IMR-90 (cell line): Measurements from ENCODE around the gene DNAJC6. TPM values are rescaled to one million over a fixed set of nuclear protein-coding genes. Genes with fewer than 3 reads are reported as not detected.
A peak's percentile ranks its signal among the peaks of the same experiment; 100 is the strongest.

Experiments
- ATAC-seq: fragments of 200-7000 bp; cut with Tn5 transposase; 2 replicates; pipeline ENCODE4 v1.9.1; 2020; ENCODE audit warnings: low read depth, mild to moderate bottlenecking, moderate library complexity
- BruUV-seq: library from RNA; stranded (reverse); fragments of 400-500 nt; replicated peaks from 2 replicates; lab custom pipeline; 2021; lab: Mats Ljungman, UMichigan
- CTCF ChIA-PET: fragments of 300-600 bp; formaldehyde crosslinking; extraction: SDS; loops from one replicate; lab custom pipeline; 2021; ENCODE audit warnings: antibody characterized with exemption; lab: Yijun Ruan, JAX
- POLR2A ChIA-PET: fragments of 300-600 bp; sonication (Branson Sonifier 250); formaldehyde crosslinking; loops from one replicate; lab custom pipeline; 2022; ENCODE audit warnings: antibody characterized with exemption; ENCODE audit not compliant: unreplicated experiment; lab: Charles Lee
- DNase-seq: peaks from one replicate; pipeline ENCODE4 v3.0.0; 2013
- H2AFZ ChIP-seq: replicated peaks from 2 replicates; pipeline ENCODE3; 2013; ENCODE audit warnings: low read length, mild to moderate bottlenecking; ENCODE audit not compliant: poor library complexity
- H2AK5ac ChIP-seq: 2 replicates; pipeline ENCODE4 v1.6.1; 2013; ENCODE audit warnings: low read depth, low read length, inconsistent platforms
- H2AK9ac ChIP-seq: replicated peaks from 2 replicates; pipeline ENCODE3; 2013; ENCODE audit warnings: mild to moderate bottlenecking, low read depth, low read length, moderate library complexity; ENCODE audit not compliant: poor library complexity
- H2BK120ac ChIP-seq: 2 replicates; pipeline ENCODE4 v1.6.1; 2013; ENCODE audit warnings: low read depth, low read length, inconsistent platforms
- H2BK15ac ChIP-seq: 3 replicates; pipeline ENCODE4 v1.6.1; 2013; ENCODE audit warnings: low read depth, low read length, inconsistent platforms
- H2BK20ac ChIP-seq: 2 replicates; pipeline ENCODE4 v1.6.1; 2013; ENCODE audit warnings: low read depth, mild to moderate bottlenecking, inconsistent platforms, low read length, moderate library complexity
- H2BK5ac ChIP-seq: 2 replicates; pipeline ENCODE4 v1.6.1; 2013; ENCODE audit warnings: mild to moderate bottlenecking, low read depth, low read length, inconsistent platforms; ENCODE audit not compliant: poor library complexity, severe bottlenecking
- H3K14ac ChIP-seq: replicated peaks from 2 replicates; pipeline ENCODE4 v1.6.1; 2013; ENCODE audit warnings: low read depth, low read length, inconsistent platforms
- H3K18ac ChIP-seq: 2 replicates; pipeline ENCODE4 v1.6.1; 2013; ENCODE audit warnings: low read depth, low read length, control low read depth
- H3K23ac ChIP-seq: 2 replicates; pipeline ENCODE4 v1.6.1; 2013; ENCODE audit warnings: low read depth, low read length, inconsistent platforms
- H3K27ac ChIP-seq: 2 replicates; pipeline ENCODE4 v1.5.1; 2013; ENCODE audit warnings: mild to moderate bottlenecking, control low read depth, low read length; ENCODE audit not compliant: insufficient read depth
- H3K27me3 ChIP-seq: 2 replicates; pipeline ENCODE4 v1.6.1; 2013; ENCODE audit warnings: low read length; ENCODE audit not compliant: control insufficient read depth, insufficient read depth
- H3K36me3 ChIP-seq: 2 replicates; pipeline ENCODE4 v1.6.1; 2013; ENCODE audit warnings: low read length, mixed read lengths; ENCODE audit not compliant: control insufficient read depth, insufficient read depth
- H3K4ac ChIP-seq: 2 replicates; pipeline ENCODE4 v1.6.1; 2013; ENCODE audit warnings: low read depth, low read length, inconsistent platforms
- H3K4me1 ChIP-seq: 2 replicates; pipeline ENCODE4 v1.6.1; 2013; ENCODE audit warnings: low read length, mixed read lengths; ENCODE audit not compliant: control insufficient read depth, insufficient read depth
- H3K4me2 ChIP-seq: 2 replicates; pipeline ENCODE4 v1.6.1; 2013; ENCODE audit warnings: low read depth, mild to moderate bottlenecking, control low read depth, low read length, moderate library complexity
- H3K4me3 ChIP-seq: 2 replicates; pipeline ENCODE4 v1.5.1; 2013; ENCODE audit warnings: low read depth, mild to moderate bottlenecking, control low read depth, low read length, moderate library complexity; ENCODE audit not compliant: insufficient read depth
- H3K56ac ChIP-seq: 2 replicates; pipeline ENCODE4 v1.6.1; 2013; ENCODE audit warnings: low read length, inconsistent platforms; ENCODE audit not compliant: insufficient read depth; ENCODE audit errors: extremely low read depth
- H3K79me1 ChIP-seq, 2 experiments: 2 replicates each; pipeline ENCODE4 v1.6.1; 2013; ENCODE audit warnings: low read length in 2 of 2, inconsistent platforms in 1 of 2, low read depth in 1 of 2
- H3K9ac ChIP-seq: 2 replicates; pipeline ENCODE4 v1.6.1; 2013; ENCODE audit warnings: low read depth, low read length, control low read depth
- H3K9me1 ChIP-seq: 2 replicates; pipeline ENCODE4 v1.6.1; 2013; ENCODE audit warnings: low read length, inconsistent platforms; ENCODE audit not compliant: insufficient read depth
- H3K9me3 ChIP-seq: 2 replicates; pipeline ENCODE4 v1.6.1; 2013; ENCODE audit warnings: low read length; ENCODE audit not compliant: control insufficient read depth, insufficient read depth
- H4K20me1 ChIP-seq: 2 replicates; pipeline ENCODE4 v1.6.1; 2013; ENCODE audit warnings: low read length, inconsistent platforms; ENCODE audit not compliant: insufficient read depth
- H4K5ac ChIP-seq: 2 replicates; pipeline ENCODE4 v1.6.1; 2013; ENCODE audit warnings: mild to moderate bottlenecking, low read depth, low read length, control low read depth
- H4K8ac ChIP-seq, 2 experiments: 2 replicates each; pipeline ENCODE4 v1.6.1; 2013; ENCODE audit warnings: low read depth in 2 of 2, low read length in 2 of 2, control low read depth in 1 of 2, inconsistent platforms in 1 of 2
- H4K91ac ChIP-seq: 2 replicates; pipeline ENCODE4 v1.6.1; 2013; ENCODE audit warnings: low read depth, low read length, inconsistent platforms; ENCODE audit not compliant: insufficient read depth
- BHLHE40 ChIP-seq: fragments of 150-350 bp; IDR thresholded peaks from 2 replicates; pipeline ENCODE4 v1.6.1; 2016; ENCODE audit warnings: mild to moderate bottlenecking, low read depth, low read length
- FOS ChIP-seq: fragments of 150-350 bp; IDR thresholded peaks from 2 replicates; pipeline ENCODE4 v1.6.1; 2016; ENCODE audit warnings: low read depth, low read length
- MXI1 ChIP-seq: IDR thresholded peaks from 2 replicates; pipeline ENCODE4 v1.6.1; 2012; ENCODE audit warnings: low read depth, mild to moderate bottlenecking, low read length, moderate library complexity, borderline replicate concordance
- POLR2A ChIP-seq: IDR thresholded peaks from 2 replicates; pipeline ENCODE4 v1.6.1; 2012; ENCODE audit warnings: mild to moderate bottlenecking, low read depth, low read length
- RCOR1 ChIP-seq: IDR thresholded peaks from 2 replicates; pipeline ENCODE4 v1.6.1; 2012; ENCODE audit warnings: mild to moderate bottlenecking, low read length, improper control_type of control experiment; ENCODE audit not compliant: insufficient replicate concordance
- USF2 ChIP-seq: fragments of 150-350 bp; IDR thresholded peaks from 2 replicates; pipeline ENCODE4 v1.6.1; 2017; ENCODE audit warnings: mild to moderate bottlenecking, antibody characterized with exemption, low read length, low read depth
- WGBS, 2 experiments: methylation state at CpG; one replicate each; pipeline versions ENCODE4 v1.1.5 to v1.1.7; 2013; ENCODE audit warnings: missing lambda C conversion rate in 2 of 2; ENCODE audit not compliant: insufficient read length in 1 of 2; ENCODE audit errors: extremely low coverage in 2 of 2; 5-methylcytosine and 5-hydroxymethylcytosine counted together
- dilution Hi-C: fragments of 300-500 bp; cut with HindIII; formaldehyde crosslinking; loops from one replicate; pipeline ENCODE4 v1.14.3; 2018; ENCODE audit warnings: low sequenced_read_pairs; ENCODE audit not compliant: unreplicated experiment
- in situ Hi-C: fragments of 300-500 bp; cut with MboI; formaldehyde crosslinking; loops from 3 replicates; pipeline ENCODE4 v1.14.3; 2019; ENCODE audit warnings: low sequenced_read_pairs, inconsistent platforms, mixed read lengths
- intact Hi-C: fragments of 100-400 bp; cut with micrococcal nuclease; formaldehyde crosslinking; loops from 2 replicates; pipeline ENCODE4 v1.10.0; 2022
- polyA plus RNA-seq, 3 experiments: library from polyadenylated mRNA; depleted of rRNA; stranded (reverse); fragments of >200 nt; gene quantifications; 2 replicates each; pipeline ENCODE4 v1.2.3, GENCODE V29; 2012; ENCODE audit warnings: low replicate concordance in 1 of 3
- total RNA-seq: library from RNA; depleted of rRNA; stranded (reverse); fragments of >200 nt; gene quantifications from 2 replicates; pipeline ENCODE4 v1.2.3, GENCODE V29; 2012
- TF ChIP-seq, protein P1 (sequence below): fragments of 150-350 bp; IDR thresholded peaks from 2 replicates; pipeline ENCODE4 v1.6.1; 2016; ENCODE audit warnings: low read depth, mild to moderate bottlenecking, low read length, moderate library complexity, borderline replicate concordance

DNAJC6 gene
- total and polyA plus RNA-seq, 2 of the 4 experiments (the other 2 are of a cell fraction): 0.05 to 0.18 TPM

DNA sequence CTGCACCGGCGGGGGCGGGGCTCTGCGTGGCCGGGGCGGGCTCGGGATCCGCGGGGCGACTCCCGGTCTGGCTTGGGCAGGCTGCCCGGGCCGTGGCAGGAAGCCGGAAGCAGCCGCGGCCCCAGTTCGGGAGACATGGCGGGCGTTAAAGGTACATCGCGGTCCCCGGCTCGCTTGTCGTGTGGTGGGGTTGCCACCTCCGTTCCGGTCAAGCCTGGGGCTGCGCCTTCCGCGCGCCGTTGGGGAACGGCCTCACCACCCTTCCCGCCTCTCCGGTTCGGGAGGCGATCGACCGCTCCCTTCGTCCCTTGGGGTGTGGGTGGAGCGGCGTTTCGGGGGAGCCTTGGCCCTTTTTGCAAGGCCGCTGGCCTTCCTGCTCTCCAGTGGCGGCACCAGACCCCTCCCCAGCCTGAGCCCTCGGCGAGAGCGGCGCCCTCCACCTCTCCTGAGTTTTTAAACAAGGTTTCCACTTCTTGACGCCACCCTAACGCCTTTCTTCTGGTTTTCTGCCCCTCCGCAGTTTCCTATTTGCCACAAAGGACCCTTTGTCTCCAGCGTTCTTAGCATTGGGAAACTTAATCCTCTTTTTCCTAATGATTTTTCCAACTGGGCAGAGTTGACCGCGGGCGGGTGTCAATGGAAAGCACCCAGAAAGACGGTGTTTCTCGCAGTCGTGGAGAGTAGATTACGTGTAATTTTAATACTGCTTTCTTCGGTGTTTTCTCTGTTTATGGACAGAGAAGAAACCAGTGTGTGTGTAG is 111.4 kb downstream of the DNAJC6 start, which contains the start of the genes LEPR and LEPROT:
LEPR (plus strand) TSS at position 79 of the 761 bp plus-strand sequence. CDS start 144,898 bp downstream, outside the sequence.
LEPROT (plus strand) TSS at position 79 of the 761 bp plus-strand sequence; CDS start at position 136, 57 bp downstream.
- H3K18ac ChIP-seq: peak within 1 kb of the TSS; percentile 96
- peaks cover 16% of the 10 kb centered on the region for H3K4me1 ChIP-seq
- H3K4ac ChIP-seq: peak within 1 kb of the TSS; percentile 98
- peak within 1 kb of the TSS; percentile 100 for H3K27ac ChIP-seq
- H2BK5ac ChIP-seq: peak within 1 kb of the TSS; percentile 99
- peak within 1 kb of the TSS; percentile 99 for H2BK15ac ChIP-seq
- H3K36me3 ChIP-seq: peaks cover 4% of the 10 kb centered on the region
- DNase-seq (peak; percentile 38), ATAC-seq (peak; percentile 10; the same call in 1 of the 2 replicates)
- POLR2A ChIA-PET: interaction anchor here (0.5 kb wide), 2 partner anchors 11 to 207 kb away, joined by 3 read pairs; no protein-coding TSS in a partner anchor
- peaks cover 15% of the 10 kb centered on the region for H3K9me1 ChIP-seq
- peaks cover 3% of the 10 kb centered on the region; the same call in 1 of the 2 replicates for H4K20me1 ChIP-seq
- H3K14ac ChIP-seq: peak within 1 kb of the TSS; percentile 97
- intact Hi-C loops (loop anchor here (5.0 kb wide), 2 partner anchors 168 to 527 kb away; no protein-coding TSS in a partner anchor), dilution Hi-C loops (no loop called here), in situ Hi-C loops (loop anchor here (10.0 kb wide), 3 partner anchors 356 to 1024 kb away; no protein-coding TSS in a partner anchor)
- peak within 1 kb of the TSS; percentile 93 for H3K4me3 ChIP-seq
- peak within 1 kb of the TSS; percentile 95 for H4K91ac ChIP-seq
- peak within 1 kb of the TSS; percentile 78 for H2BK120ac ChIP-seq
- no peaks in the 10 kb centered on the region for H3K27me3 ChIP-seq
- H3K79me1 ChIP-seq: peaks cover 18 to 30% of the 10 kb centered on the region in 2 experiments
- BruUV-seq: no TSS peak
- TF ChIP-seq FOS (no peak), MXI1 (peak; percentile 6; the same call in 1 of the 2 replicates), BHLHE40 (no peak), USF2 (no peak), RCOR1 (no peak), POLR2A (peak; percentile 69)
- TF ChIP-seq, protein P1, sequence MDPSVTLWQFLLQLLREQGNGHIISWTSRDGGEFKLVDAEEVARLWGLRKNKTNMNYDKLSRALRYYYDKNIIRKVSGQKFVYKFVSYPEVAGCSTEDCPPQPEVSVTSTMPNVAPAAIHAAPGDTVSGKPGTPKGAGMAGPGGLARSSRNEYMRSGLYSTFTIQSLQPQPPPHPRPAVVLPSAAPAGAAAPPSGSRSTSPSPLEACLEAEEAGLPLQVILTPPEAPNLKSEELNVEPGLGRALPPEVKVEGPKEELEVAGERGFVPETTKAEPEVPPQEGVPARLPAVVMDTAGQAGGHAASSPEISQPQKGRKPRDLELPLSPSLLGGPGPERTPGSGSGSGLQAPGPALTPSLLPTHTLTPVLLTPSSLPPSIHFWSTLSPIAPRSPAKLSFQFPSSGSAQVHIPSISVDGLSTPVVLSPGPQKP: no peak
- H2AFZ ChIP-seq: peak within 1 kb of the TSS; percentile 96
- H2BK20ac ChIP-seq: 0 out of 2 replicates have a peak within 1 kb of the TSS, but pooled peaks have one; percentile 37
- peak within 1 kb of the TSS; percentile 88 for H2AK5ac ChIP-seq
- peak within 1 kb of the TSS; percentile 95 for H3K56ac ChIP-seq
- H3K23ac ChIP-seq: peak within 1 kb of the TSS; percentile 99
- CTCF ChIA-PET: interaction anchor here (0.9 kb wide), 1 partner anchor 10 kb away, joined by 3 read pairs; no protein-coding TSS in a partner anchor
- H3K4me2 ChIP-seq: peak within 1 kb of the TSS; percentile 93
- no peaks in the 10 kb centered on the region for H3K9me3 ChIP-seq
- peak within 1 kb of the TSS; percentile 97 to 100 for H4K8ac ChIP-seq
- peak within 1 kb of the TSS; percentile 96 for H4K5ac ChIP-seq
- H2AK9ac ChIP-seq: peak within 1 kb of the TSS; percentile 97
- H3K9ac ChIP-seq: peak within 1 kb of the TSS; percentile 99
- WGBS, 2 experiments: 0% methylated on average over 5 of the region's 60 CpGs; no CpG with 5 or more reads in 1 of the 2 experiments
